Esophagus muscularis mucosa (tissue), 4 donors: ENCODE data around the gene BMI1. TPM values are rescaled to one million over a fixed set of nuclear protein-coding genes. Genes with fewer than 3 reads are reported as not detected.

ENCODE experiments used
- small RNA-seq, 3 donors: library from RNA; depleted of rRNA; stranded (forward); fragments of <200 nt; gene quantifications; one replicate each; pipeline ENCODE3, GENCODE V24; 2016
- total RNA-seq, 4 donors: library from RNA; depleted of rRNA; stranded (reverse); fragments of >200 nt; gene quantifications; one replicate each; pipeline versions ENCODE4 v1.1.0 to v1.2.1, GENCODE V29; 2016

Gene BMI1
- total RNA-seq, 4 donors from 2014 or later = 74.4 to 106 (median 89.4) TPM

Small RNA genes lying within 50 kb of the gene (small RNA-seq; reads per million reads assigned to genes)
- 0 to 0.19 (median 0) reads per million in 3 donors for gene AL158211.3

Other genes with a start within 250 kb of the BMI1 start
- not detected for gene EBLN1, start 103.1 kb upstream of the BMI1 start, total RNA-seq
- gene COMMD3, start 4.7 kb upstream of the BMI1 start, total RNA-seq = 10 to 100 TPM; 25.5 to 41.1 (median 31.5) TPM
- gene SPAG6, start 24.4 kb downstream of the BMI1 start, total RNA-seq = under 1 TPM in 1 of 4 donors, not detected in 3; 0.19 TPM